Measurements from ENCODE around the gene SEPTIN1.
A peak's percentile ranks its signal among the peaks of the same experiment; 100 is the strongest.

Gene SEPTIN1

DNA sequence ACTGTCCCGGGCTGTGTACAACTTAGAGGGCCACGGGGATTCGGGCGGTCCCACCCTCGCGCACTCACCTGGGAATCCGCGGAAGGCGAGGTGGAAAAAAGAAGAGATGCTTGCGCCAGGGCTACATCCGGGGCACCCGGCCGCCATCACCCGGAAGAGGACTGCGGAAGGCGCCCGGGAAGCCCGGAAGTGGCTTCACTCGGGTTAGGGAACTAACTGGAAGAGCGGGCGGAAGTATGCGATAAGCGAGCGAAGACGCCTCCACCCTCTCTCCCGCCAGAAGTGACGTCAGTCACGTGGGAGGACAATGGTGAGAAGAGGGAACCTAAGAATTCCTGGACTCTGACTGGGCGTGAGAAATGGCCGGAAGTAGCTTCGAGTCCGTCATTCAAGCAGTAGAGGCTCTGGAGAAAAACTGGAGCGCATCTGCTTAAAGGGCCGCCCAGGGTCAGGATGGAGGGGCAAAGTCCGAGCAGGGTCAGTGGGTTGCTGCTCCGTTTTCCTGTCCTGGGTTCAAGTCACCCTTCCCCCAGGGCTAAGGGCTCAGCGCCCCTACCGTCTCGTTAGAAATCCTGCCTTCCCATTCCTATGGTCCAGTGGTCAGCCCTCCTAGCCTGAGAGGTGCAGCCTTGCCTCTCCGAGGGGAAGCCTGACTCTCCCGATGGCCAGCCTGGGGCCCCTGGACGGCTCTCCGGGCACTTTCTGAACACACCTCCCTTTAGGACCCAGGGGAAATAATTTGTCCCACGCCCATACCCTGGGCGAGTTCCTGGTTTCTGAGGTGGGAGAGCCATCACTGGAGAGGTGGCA lies 27.0 kb downstream of the SEPTIN1 start, which contains the start of gene CD2BP2:
Gene CD2BP2, minus strand, starts transcription at position 165 of the 810 bp plus-strand sequence. CDS start 627 bp downstream, outside the sequence.
- H3K9me3 Mint-ChIP-seq: no peaks in the 10 kb centered on the region
- DNase-seq (peak; percentile 70 to 75 (median 73)), ATAC-seq (replicated peaks) (peak; percentile 85)
- H3K4me3 Mint-ChIP-seq: peak within 1 kb of the TSS; percentile 92 to 97
- peaks cover 40% of the 10 kb centered on the region for H3K36me3 Mint-ChIP-seq (ENCODE audit: insufficient read depth)
- H3K27ac Mint-ChIP-seq: peak within 1 kb of the TSS; percentile 97 to 98
- no peaks in the 10 kb centered on the region for H3K27me3 Mint-ChIP-seq
- peaks cover 37% of the 10 kb centered on the region in 2 donors for H3K4me1 Mint-ChIP-seq (ENCODE audit: low read depth in 2 of 2)

- peaks cover 48% of the 10 kb centered on the region for H3K36me3 Mint-ChIP-seq (ENCODE audit: insufficient read depth)
- DNase-seq (no peak), ATAC-seq (replicated peaks) (peak; percentile 22)
- peak overlapping the region; percentile 97 to 98 for H3K27ac Mint-ChIP-seq
- H3K9me3 Mint-ChIP-seq: no peaks in the 10 kb centered on the region
- H3K4me3 Mint-ChIP-seq: peak overlapping the region; percentile 92 to 97
- no peaks in the 10 kb centered on the region for H3K27me3 Mint-ChIP-seq
- H3K4me1 Mint-ChIP-seq (ENCODE audit: low read depth in 2 of 2): peaks cover 42 to 44% of the 10 kb centered on the region in 2 donors
Measured at GRCh38 chr16:30354423-30355143, 27.8 kb downstream of the SEPTIN1 start.

DNA sequence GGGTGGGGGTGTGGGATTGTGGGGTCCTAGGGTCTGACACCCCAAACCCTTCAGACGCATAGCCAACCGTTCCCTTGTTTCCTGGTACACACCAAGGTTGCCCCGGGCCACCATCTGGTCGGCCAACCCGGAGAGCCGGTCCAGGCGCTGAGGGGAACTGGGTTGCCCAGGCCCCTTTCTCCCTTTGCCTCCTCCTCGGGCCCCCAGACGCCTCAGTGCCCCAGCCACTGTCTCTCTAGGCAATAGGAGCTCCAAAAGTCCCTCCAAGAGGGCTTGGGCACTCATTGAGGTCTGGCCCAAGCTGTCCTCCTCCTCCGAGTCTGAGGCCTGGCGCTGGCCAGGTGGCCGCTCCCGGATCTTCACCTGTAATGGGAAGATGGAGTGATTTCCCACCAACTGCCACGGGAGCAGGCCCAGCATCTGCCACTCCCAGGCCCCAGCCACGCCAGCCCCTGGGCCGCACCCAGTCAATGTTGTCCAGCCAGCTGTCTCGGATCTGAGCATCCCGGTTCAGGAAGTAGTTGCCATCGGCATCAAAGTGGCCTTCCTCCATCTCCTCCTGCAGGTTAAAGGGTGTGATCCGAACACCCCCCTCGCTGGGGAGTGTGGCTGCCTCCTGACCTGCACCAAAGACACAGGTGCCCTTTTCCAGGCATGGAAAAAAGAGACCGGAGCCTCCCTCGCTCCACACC lies 28.8 kb downstream of the SEPTIN1 start:
- H3K27ac Mint-ChIP-seq: peak overlapping the region in 1 of 2 donors; percentile 98
- peaks cover 51% of the 10 kb centered on the region for H3K36me3 Mint-ChIP-seq (ENCODE audit: insufficient read depth)
- H3K4me1 Mint-ChIP-seq (ENCODE audit: low read depth in 2 of 2): peaks cover 48% of the 10 kb centered on the region in 2 donors
- no peaks in the 10 kb centered on the region for H3K9me3 Mint-ChIP-seq
- DNase-seq (no peak), ATAC-seq (replicated peaks) (no peak)
- H3K4me3 Mint-ChIP-seq: peak overlapping the region; percentile 92 to 97
- H3K27me3 Mint-ChIP-seq: no peaks in the 10 kb centered on the region

GRCh38 chr16:30352488-30353401 lies 29.6 kb downstream of the SEPTIN1 start:
- no peaks in the 10 kb centered on the region for H3K9me3 Mint-ChIP-seq
- H3K27me3 Mint-ChIP-seq: no peaks in the 10 kb centered on the region
- ATAC-seq (replicated peaks): no peak
- no peak for DNase-seq
- peak overlapping the region in 1 of 2 donors; percentile 86 for H3K27ac Mint-ChIP-seq
- H3K36me3 Mint-ChIP-seq (ENCODE audit: insufficient read depth): peaks cover 50% of the 10 kb centered on the region
- H3K4me3 Mint-ChIP-seq: peak overlapping the region; percentile 38 to 97
- peaks cover 48% of the 10 kb centered on the region in 2 donors for H3K4me1 Mint-ChIP-seq (ENCODE audit: low read depth in 2 of 2)

- Mint-ChIP-seq H3K27me3 (no peaks in the 10 kb centered on the region), H3K36me3 (ENCODE audit: insufficient read depth) (peaks cover 53% of the 10 kb centered on the region), H3K27ac (peak overlapping the region; percentile 84 to 86), H3K4me3 (peak overlapping the region in 1 of 2 donors; percentile 44), H3K4me1 (ENCODE audit: low read depth in 2 of 2) (peaks cover 45 to 48% of the 10 kb centered on the region in 2 donors), H3K9me3 (no peaks in the 10 kb centered on the region)
- DNase-seq: no peak
- ATAC-seq (replicated peaks): no peak
Measured at GRCh38 chr16:30351586-30352419, 30.6 kb downstream of the SEPTIN1 start.

GRCh38 chr16:30351001-30351441 lies 31.3 kb downstream of the SEPTIN1 start:
- peak overlapping the region; percentile 84 to 86 for H3K27ac Mint-ChIP-seq
- H3K4me1 Mint-ChIP-seq (ENCODE audit: low read depth in 2 of 2): peaks cover 41 to 44% of the 10 kb centered on the region in 2 donors
- H3K9me3 Mint-ChIP-seq: no peaks in the 10 kb centered on the region
- peaks cover 48% of the 10 kb centered on the region for H3K36me3 Mint-ChIP-seq (ENCODE audit: insufficient read depth)
- DNase-seq: no peak
- no peaks in the 10 kb centered on the region for H3K27me3 Mint-ChIP-seq
- no peak for ATAC-seq (replicated peaks)
- peak overlapping the region; percentile 38 to 56 for H3K4me3 Mint-ChIP-seq

GRCh38 chr16:30350134-30350871 lies 32.1 kb downstream of the SEPTIN1 start:
- DNase-seq: no peak

GRCh38 chr16:30349675-30350074 lies 32.7 kb downstream of the SEPTIN1 start:
- Mint-ChIP-seq H3K36me3 (ENCODE audit: insufficient read depth) (peaks cover 39% of the 10 kb centered on the region), H3K27ac (peak overlapping the region; percentile 84 to 86), H3K4me1 (ENCODE audit: low read depth in 2 of 2) (peaks cover 34 to 38% of the 10 kb centered on the region in 2 donors)

More at GRCh38 chr16:30350134-30350871, 32.1 kb downstream of the SEPTIN1 start:
- Mint-ChIP-seq H3K4me3 (peak overlapping the region in 1 of 2 donors; percentile 56), H3K9me3 (no peaks in the 10 kb centered on the region), H3K27ac (peak overlapping the region; percentile 84 to 86), H3K27me3 (no peaks in the 10 kb centered on the region), H3K4me1 (ENCODE audit: low read depth in 2 of 2) (peaks cover 38% of the 10 kb centered on the region in 2 donors), H3K36me3 (ENCODE audit: insufficient read depth) (peaks cover 45% of the 10 kb centered on the region)
- peak; percentile 63 for ATAC-seq (replicated peaks)

GRCh38 chr16:30348929-30349328 lies 33.4 kb downstream of the SEPTIN1 start:
- Mint-ChIP-seq H3K9me3 (no peaks in the 10 kb centered on the region), H3K36me3 (ENCODE audit: insufficient read depth) (peaks cover 38% of the 10 kb centered on the region), H3K4me3 (no peak overlapping the region), H3K27me3 (no peaks in the 10 kb centered on the region), H3K27ac (peak overlapping the region; percentile 84 to 86), H3K4me1 (ENCODE audit: low read depth in 2 of 2) (peaks cover 28 to 30% of the 10 kb centered on the region in 2 donors)
- no peak for DNase-seq
- no peak for ATAC-seq (replicated peaks)

More at GRCh38 chr16:30349675-30350074, 32.7 kb downstream of the SEPTIN1 start:
- ATAC-seq (replicated peaks) (peak; percentile 6), DNase-seq (no peak)
- no peaks in the 10 kb centered on the region for H3K27me3 Mint-ChIP-seq
- H3K9me3 Mint-ChIP-seq: no peaks in the 10 kb centered on the region
- peak overlapping the region; percentile 15 to 56 for H3K4me3 Mint-ChIP-seq

GRCh38 chr16:30348113-30348512 lies 34.2 kb downstream of the SEPTIN1 start:
- ATAC-seq (replicated peaks): no peak

GRCh38 chr16:30346286-30346685 lies 36.1 kb downstream of the SEPTIN1 start:
- H3K36me3 Mint-ChIP-seq (ENCODE audit: insufficient read depth): peaks cover 20% of the 10 kb centered on the region
- peak overlapping the region in 1 of 2 donors; percentile 8 for H3K4me3 Mint-ChIP-seq

More at GRCh38 chr16:30348113-30348512, 34.2 kb downstream of the SEPTIN1 start:
- peaks cover 23 to 26% of the 10 kb centered on the region in 2 donors for H3K4me1 Mint-ChIP-seq (ENCODE audit: low read depth in 2 of 2)
- no peak for DNase-seq
- peaks cover 29% of the 10 kb centered on the region for H3K36me3 Mint-ChIP-seq (ENCODE audit: insufficient read depth)
- no peaks in the 10 kb centered on the region for H3K27me3 Mint-ChIP-seq
- no peak overlapping the region for H3K4me3 Mint-ChIP-seq
- H3K9me3 Mint-ChIP-seq: no peaks in the 10 kb centered on the region
- H3K27ac Mint-ChIP-seq: no peak overlapping the region

More at GRCh38 chr16:30346286-30346685, 36.1 kb downstream of the SEPTIN1 start:
- Mint-ChIP-seq H3K4me1 (ENCODE audit: low read depth in 2 of 2) (peaks cover 18 to 21% of the 10 kb centered on the region in 2 donors), H3K9me3 (no peaks in the 10 kb centered on the region), H3K27me3 (no peaks in the 10 kb centered on the region), H3K27ac (peak overlapping the region in 1 of 2 donors; percentile 69)
- DNase-seq: no peak
- ATAC-seq (replicated peaks): no peak

Measured in effector memory CD8-positive, alpha-beta T cell (primary cell).